Stimulated activated CD8-positive, alpha-beta memory T cell treated with anti-CD3 and anti-CD28 coated beads, Interleukin-7, amount 100 ng/mL, for 24 hours (primary cell): Measurements from ENCODE around the gene PARP12.

Experiments used
- DNase-seq: peaks from one replicate; pipeline ENCODE4 v3.0.0-alpha.2; 2020; ENCODE audit warnings: low read depth

The PARP12 gene

DNA sequence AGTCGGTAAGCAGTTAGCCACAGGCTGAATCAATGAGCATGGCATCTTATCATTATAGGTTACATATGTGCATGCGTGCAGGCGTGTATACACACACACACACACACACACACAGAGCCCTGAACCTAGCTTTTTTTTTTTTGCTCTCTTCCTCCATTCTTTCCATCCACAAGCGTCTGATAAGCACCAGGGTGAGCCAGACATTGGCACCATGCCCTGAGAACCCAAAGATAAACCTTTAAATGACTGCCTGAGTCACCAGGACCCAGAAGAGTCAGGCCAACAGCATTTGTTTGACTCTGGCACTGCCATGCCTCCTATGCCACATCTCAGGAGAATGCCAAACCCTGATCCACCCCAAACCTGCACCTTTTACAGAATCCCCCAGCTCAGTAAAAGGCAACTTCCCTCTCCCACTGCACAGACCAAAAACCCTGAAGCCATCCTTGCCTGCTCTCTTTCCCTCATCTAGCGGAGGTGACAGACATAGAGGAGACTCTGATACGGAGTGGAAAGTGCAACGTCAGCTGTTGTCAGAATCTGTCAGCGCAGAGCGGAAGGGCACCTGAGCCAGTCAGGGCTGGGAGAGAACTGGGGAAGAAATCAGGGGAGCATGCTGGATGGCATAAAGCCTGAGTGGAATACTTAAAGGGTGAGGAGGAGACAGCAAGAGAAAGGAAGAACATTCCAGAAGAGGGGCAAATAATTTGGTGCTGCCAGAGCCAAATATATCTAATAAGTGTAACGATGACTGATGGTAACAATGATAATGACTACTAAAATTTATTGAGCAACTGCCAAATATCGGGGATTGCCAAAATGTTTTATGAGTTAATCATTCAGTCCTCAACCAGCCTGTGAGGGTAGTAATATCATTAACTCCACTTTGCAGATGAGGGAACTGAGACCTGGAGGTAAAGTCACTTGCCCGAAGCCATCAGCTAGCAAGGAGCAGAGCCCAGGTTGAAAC lies 3.2 kb downstream of the PARP12 start:
- DNase-seq = no peak

GRCh38 chr7:140058517-140058916 lies 4.2 kb downstream of the PARP12 start:
- no peak for DNase-seq

- DNase-seq = no peak
These were observed 5.6 kb downstream of the PARP12 start for GRCh38 chr7:140057143-140057535.

- DNase-seq = no peak
These were observed 6.2 kb downstream of the PARP12 start for GRCh38 chr7:140056431-140057142.

- DNase-seq = no peak
These were observed 6.9 kb downstream of the PARP12 start for GRCh38 chr7:140055833-140056232.

DNA sequence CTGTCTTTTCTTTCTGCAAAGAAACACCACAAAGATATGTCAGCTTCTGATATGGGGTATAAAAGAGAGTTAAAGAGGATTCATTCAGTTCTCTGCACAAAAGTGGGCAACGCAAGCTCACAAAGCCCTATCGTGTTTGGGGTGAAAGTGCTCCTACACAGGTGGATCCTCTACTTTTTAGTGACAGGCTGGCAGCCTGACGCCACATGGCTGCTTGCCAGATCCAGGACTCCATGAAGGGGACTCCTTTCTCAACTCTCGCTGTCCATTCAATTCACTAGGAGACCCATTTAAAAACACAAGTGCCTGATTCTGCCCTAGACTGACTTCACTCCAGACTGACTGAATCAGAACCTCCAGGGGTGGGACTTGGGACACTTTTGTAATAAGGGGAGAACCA lies 8.0 kb downstream of the PARP12 start:
- DNase-seq = no peak

- no peak for DNase-seq
These were observed 8.8 kb downstream of the PARP12 start for GRCh38 chr7:140053812-140054539.

- no peak for DNase-seq
These were observed 10.9 kb downstream of the PARP12 start for GRCh38 chr7:140051820-140052219.

DNA sequence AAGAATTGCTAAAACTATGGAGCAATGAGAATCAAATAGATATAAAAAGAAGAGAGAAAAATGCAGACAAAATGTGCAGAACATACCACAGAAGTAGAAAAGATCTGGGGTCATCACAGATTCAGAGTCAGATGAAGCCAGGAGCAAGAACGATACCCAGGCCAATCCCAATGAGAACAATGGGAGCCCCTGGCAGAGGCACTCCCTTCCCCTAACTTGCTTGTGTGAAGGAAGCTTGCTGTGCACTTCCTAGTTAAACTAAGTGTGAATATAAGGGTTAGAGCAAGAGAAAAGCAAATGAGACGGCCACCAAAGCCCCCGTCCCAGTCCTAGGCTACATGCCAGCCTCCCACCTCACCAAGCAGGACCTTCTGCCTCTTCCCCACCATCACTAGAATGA lies 12.7 kb downstream of the PARP12 start:
- no peak for DNase-seq

- no peak for DNase-seq
These were observed 13.3 kb downstream of the PARP12 start for GRCh38 chr7:140049339-140050024.

DNA sequence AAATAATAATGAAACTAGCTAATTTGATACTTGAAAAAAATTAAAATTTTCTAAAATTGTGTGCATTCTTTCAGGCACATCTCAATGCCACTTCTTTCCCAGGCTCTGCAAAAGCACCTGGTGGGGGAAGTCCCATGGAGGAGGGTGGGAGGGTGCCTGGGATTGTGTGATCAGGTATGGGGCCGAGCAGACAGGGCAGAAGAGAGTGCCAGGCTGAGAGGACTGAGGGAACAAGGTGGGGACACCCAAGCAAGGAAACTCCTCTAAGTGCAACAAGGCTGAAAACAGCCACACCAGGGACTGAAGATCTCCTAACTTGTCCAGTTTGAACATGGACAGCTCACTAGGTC lies 13.8 kb downstream of the PARP12 start:
- DNase-seq = no peak

DNA sequence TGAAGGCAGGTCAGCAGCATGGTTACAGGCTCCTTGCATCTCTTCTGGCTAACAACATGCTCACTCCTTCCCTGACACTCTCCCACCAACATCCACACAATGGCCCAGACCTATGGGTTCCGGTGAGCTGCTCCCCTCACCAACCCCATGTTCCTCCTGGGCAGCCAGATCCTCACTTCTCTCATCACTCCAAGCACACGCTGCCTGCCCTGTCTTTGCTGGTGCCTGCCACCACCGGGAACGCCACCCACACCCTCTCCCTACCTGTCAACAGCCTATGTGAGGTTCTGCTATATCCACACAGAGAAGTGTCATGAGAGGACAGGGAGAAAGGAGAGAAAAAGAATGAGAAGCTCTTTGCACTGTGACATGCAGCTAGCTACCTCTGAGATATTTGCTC lies 14.6 kb downstream of the PARP12 start:
- DNase-seq = no peak

- DNase-seq = no peak
These were observed 15.6 kb downstream of the PARP12 start for GRCh38 chr7:140047197-140047596.

GRCh38 chr7:140045697-140046096 lies 17.1 kb downstream of the PARP12 start:
- DNase-seq = no peak

- no peak for DNase-seq
These were observed 18.5 kb downstream of the PARP12 start for GRCh38 chr7:140044251-140044650.

DNA sequence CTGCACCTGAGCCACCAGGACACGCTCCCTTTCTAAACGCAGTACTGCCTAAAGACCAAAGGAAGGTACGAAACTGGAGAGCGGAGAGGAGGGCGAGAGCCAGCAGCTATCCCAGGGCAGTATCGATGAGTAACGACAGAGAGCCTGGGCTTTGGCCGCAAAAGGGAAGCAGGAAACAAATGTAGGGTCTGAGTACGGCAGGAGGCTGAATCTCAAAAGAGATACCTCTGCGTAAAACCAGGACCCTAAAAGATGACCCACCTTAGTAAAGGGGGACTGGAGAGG lies 20.4 kb downstream of the PARP12 start:
- DNase-seq = no peak

- no peak for DNase-seq
These were observed 20.9 kb downstream of the PARP12 start for GRCh38 chr7:140041659-140042385.

DNA sequence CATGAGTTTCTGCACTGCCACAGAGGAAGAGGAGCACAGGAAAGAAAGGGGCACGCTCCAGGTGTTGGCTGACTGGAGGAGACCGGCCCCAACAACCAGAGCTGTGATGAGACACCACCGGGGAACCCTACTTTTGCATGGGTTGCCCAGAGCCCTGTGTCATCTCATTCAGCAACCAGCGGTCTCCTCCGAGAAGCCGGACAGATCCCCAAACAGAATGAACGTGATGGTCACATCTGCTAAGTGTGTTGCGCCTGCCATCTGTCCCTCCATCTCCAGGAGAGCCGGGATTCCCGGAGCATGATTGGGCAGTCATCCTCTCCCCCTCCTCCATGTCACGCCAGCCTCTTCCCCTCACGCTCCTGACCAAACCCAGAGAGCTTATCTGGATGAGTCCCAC lies 22.9 kb downstream of the PARP12 start:
- no peak for DNase-seq

GRCh38 chr7:140039066-140039465 lies 23.7 kb downstream of the PARP12 start:
- DNase-seq = no peak

GRCh38 chr7:140036224-140036962 lies 26.4 kb downstream of the PARP12 start:
- DNase-seq = no peak
